GM18873 (cell line): Measurements from ENCODE around the gene TNIK.
"Not testable (repeated sequence)": the region's sequence is repeated elsewhere in the genome, so short reads cannot be mapped to it uniquely, and the experiment has no call there.

ENCODE experiments used
- ATAC-seq: cut with Tn5 transposase; IDR thresholded peaks from one replicate; pipeline ENCODE4 v1.9.1; 2021; ENCODE audit warnings: mild to moderate bottlenecking, moderate library complexity, moderate number of reproducible peaks; ENCODE audit not compliant: unreplicated experiment, low FRiP score

Gene TNIK

DNA sequence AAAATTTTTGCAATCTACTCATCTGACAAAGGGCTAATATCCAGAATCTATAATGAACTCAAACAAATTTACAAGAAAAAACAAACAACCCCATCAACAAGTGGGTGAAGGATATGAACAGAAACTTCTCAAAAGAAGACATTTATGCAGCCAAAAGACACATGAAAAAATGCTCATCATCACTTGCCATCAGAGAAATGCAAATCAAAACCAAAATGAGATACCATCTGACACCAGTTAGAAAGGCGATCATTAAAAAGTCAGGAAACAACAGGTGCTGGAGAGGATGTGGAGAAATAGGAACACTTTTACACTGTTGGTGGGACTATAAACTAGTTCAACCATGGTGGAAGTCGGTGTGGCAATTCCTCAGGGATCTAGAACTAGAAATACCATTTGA is 36.1 kb downstream of the TNIK start:
- not testable (repeated sequence) for ATAC-seq

DNA sequence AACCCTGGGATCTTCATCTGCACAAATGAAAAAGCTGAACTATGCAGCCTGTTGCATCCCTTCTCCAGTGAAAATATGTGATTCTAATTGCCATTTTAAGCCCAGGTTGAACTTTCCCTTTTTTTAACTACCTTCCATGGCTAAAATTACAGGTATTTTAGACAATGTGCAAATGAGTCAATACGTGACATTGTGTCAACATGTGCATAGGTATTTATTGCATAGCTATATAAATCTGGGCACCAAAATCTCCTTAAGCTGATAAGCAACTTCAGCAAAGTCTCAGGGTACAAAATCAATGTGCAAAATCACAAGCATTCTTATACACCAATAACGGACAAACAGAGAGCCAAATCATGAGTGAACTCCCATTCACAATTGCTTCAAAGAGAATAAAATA is 37.4 kb downstream of the TNIK start:
- not testable (repeated sequence) for ATAC-seq

DNA sequence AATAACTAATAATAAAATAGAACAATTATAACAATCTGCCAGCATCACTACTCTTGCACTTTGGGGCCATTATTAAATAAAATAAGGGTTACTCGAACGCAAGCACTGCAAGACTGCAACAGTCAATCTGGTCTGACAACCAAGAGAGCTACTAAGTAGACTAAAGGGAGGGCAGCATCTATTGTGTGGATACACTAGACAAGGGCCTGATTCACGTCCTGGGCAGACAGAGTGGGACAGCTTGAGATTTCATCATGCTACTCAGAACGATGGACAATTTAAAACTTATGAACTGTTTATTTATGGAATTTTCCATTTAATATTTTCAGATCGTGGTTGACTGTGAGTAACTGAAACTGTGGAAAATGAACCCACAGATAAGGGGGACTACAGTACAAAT is 39.5 kb downstream of the TNIK start:
- no peak for ATAC-seq

DNA sequence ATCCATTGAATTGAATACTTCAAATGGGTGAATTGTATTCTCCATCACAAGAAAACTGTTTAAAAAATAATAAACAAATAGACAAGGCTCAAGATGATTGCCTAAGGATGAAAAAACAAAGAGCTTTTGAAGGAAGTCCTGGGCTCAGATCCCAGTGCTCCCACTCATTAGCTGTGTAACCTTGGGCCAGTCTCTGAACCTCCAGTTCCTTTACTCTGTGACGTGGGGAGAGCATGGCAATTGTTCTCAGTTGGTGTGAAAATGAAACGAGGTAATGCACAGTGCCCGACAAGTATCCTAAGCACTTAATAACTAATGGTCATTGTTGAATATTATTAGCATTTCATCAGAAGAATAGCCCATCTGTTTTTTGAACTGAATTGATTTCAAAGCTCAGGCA is 40.7 kb downstream of the TNIK start:
- ATAC-seq = no peak

DNA sequence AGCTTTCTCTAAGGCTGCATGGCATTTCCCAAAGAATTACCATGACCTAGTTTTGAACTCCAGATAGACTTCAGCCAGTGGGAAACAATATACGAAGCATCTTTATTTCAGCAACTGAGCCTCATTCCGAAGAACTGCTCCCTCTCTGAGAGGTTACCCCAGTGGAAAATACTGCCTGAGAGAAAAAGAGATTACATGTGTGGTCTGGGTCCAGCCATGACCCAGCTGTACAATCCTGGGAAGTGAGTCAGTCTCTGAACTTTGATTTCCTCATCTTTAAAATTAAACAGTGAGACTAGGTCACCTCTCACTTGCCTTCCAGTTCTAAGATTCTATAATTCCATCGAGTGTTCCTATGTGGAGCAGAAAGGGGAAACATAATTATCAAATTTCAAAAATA is 42.4 kb downstream of the TNIK start:
- ATAC-seq = no peak

DNA sequence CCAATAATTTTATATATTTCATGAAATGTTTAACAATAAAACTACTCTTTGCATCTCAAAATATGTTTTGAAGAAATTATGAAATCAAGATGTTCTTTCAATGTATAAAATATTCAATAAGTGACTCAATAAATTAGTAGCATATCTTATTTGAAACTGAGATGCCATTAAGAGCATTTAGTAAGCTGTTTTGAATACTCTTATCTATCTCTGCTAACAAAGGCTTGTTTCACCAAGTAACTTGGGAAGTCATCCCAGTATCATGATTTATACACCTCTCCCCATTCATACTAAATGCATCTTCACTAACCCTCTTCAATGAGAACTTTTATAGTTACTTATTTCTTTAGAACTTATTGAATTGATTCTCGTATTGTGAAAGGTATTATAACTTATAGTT is 43.1 kb downstream of the TNIK start:
- no peak for ATAC-seq

DNA sequence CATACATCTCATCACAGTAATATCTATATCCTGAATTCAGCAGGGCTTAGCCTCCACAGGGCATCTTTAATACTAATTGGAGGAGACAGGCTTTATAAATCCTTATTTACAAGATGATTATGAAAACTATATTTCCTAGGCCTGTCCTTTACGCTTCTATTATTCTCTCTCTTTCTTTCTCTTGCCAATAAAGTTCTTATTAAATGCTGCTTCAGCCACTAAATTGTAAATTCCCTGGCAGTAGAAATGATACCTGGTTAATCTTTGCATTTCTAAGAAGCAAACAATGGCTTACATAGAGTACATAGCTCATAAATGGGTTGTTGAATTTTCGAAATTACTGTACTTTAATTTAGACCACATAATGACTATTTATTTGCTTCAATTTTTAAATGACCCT is 43.5 kb downstream of the TNIK start:
- ATAC-seq = no peak

DNA sequence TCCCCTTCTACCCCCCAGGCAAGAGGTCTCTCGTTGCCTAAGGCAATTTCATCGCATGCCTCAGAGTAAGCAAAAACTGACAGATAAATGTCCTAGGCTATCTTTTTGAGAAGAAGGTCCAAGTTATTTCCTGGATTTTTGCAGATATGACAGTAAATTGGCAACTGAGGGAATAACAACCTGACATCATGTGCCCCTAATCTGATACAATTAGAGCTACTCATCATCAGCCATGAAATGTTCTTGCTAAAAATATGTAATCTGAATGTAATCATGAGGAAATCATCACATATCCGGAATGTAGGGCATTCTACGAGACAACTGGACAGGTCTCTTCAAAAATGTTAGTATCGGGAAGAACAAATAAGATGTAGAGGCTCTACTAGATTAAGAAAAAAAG is 44.1 kb downstream of the TNIK start:
- no peak for ATAC-seq

DNA sequence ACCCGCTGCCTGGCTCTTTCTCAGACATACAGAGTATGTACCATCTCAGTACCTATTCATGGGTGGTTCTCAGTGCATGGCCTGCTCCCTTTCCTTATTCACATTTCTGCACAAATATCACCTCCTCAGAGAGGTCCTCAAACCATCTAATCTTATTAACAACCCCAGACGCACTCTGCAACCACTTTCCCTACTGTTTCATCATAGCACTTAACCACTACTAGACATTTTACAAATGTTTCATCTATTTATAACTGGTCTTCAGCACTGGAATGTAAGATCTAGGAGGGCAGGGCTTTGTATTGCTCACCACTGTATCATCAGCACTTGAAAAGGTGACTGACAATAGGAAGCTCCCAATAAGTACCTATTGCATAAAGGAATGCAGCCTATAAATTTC is 45.1 kb downstream of the TNIK start:
- no peak for ATAC-seq

DNA sequence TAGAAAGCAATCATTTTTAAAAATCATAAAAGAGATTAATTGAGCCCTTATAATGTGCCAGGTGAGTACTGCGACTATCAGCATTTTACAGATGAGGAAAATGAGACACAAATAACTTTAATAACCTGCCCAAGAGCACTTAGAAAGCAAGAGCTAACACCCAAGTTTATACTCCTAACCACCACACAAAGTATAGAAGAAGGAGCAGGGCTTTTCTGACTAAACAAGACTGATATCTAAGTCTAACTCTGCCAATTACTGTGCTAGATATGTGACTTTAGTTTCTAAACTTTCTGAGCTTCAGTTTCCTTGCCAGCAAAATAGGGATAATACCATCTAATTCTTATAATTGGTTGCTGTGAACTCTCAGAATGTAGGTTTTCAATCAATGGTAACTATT is 47.7 kb downstream of the TNIK start:
- no peak for ATAC-seq

DNA sequence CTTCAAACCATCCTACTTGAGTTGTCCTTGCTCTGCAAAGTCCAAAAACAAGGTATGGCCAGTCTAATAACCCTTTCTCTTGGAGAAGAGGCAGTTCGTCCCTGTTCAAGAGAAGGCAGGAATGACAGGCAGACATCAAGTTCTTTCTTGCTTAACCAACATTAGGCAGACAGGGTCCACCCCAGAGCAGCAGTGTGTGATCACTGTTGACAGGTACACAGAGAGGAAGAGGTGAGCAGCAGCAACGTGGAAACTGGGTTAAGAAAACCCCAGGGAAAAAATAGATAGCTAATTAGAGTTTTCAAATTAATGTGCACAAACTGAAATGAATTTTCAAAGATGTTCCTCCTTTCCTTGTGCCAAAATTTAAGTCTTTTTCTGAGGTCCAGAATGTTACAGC is 48.2 kb downstream of the TNIK start:
- no peak for ATAC-seq

DNA sequence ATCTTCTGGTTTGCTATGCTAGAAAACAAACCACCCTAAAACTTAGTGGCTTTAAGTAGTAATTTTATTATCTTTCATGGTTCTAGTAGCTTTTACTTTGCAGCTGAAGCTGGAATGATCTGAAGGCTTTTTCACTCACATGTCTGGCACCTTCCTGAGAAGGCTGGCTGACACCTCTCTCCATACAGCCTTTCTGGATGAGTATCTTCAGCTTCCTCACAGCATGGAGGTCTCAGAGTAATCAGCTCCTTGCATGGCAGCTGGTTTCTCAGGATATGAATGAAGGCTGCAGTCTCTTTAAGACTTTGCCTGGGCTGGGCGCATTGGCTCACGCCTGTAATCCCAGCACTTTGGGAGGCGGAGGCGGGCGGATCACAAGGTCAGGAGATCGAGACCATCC is 50.0 kb downstream of the TNIK start:
- no peak for ATAC-seq

DNA sequence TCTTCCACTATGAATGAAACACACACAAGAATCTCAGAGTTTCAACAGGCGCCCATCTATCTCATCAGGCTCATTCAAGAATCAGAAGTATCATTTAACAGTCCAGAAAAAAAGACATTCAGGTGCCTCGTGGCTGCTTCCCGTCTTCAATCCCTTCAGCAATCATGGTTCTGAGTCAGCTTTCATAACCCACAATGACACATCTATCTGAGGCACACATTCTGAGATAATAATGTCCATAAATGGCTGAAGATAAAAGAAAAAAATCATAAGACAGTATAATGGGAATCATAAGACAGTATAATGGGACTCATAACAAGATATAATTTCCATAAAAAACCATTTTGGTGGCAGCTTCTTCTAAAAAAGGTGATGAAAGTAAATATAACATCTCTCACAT is 52.4 kb downstream of the TNIK start:
- no peak for ATAC-seq

DNA sequence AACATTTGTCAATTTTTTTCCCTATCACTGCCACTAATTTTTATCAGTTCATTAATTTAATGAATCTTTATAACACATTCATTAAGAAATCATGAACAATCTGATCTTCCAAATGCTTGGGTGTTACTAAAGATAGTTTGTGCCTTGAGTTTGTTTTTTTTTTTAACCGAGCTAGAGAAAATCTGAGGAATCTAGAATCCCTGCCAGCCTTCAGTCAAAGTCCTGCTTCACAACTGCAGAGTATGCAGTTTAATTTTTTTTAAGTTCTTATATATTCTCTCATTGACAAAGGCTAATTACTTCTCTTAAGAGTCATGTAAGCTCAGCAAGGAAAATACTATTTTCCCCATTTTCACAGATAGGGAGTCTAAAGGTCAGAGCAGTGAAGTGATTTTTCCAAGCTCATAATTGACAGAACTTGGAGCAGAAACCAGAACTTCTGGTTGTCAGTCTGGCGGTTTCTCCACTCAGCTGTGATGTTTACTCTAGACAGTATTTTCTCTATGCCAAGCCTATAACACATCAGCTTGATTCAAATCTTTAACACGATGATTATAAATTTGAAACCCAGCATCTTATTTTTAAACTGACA is 55.7 kb downstream of the TNIK start:
- no peak for ATAC-seq

DNA sequence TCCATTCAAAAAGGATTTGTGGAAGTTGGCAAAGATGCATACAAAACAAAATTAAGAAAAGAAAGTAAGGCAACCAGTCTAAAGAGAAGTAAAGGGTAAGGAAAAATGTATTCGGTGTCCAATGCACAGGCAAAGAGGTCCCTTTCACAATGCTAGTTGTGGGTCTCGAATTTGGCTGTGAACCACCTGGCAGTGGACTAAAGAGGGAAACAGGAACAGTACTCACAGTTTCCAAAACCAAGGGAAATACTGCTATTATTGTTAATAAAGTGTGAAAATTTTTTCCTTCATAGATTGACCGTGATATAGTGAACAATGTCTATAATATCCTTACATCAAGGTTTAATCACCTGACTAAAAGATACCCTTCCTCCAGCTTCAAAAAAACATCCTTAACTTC is 57.9 kb downstream of the TNIK start:
- no peak for ATAC-seq

DNA sequence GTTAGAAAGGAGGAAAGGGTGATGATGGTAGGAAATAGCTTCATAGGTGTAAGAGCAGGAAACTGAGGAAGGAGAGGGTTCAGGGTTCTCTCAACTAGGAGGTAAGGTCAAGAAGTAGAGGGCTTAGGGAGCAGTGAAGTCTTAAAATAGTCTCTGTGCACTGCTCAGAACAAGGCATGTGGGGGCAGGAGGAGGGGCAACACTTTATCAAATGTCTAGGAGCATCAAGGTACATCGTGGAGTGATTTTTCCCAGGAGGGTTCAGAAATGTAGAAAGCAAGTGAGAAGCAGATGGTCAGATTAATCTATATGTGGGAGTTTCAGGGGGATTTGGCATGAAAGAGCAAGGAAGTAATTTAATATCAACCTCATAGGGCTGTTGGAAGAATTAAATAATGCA is 58.8 kb downstream of the TNIK start:
- no peak for ATAC-seq

DNA sequence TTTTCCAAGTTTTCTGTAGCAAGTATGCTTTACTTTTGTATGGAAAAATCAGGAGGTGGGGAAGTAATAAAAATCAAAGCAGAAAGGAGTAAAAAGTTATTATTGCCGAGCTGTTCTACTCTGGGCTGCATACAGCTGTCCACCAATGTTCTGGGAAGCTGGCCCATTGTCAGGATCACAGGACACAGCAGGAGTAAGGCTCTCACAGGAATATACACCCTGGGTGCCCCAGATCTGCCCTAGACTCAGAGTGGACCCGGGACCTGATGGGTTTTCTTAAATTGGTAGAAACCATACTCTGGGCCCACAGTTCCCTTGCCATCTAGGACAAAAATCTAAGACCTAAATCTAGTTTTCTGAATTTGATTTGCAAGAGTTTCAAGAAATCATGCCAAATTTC is 60.4 kb downstream of the TNIK start:
- no peak for ATAC-seq

DNA sequence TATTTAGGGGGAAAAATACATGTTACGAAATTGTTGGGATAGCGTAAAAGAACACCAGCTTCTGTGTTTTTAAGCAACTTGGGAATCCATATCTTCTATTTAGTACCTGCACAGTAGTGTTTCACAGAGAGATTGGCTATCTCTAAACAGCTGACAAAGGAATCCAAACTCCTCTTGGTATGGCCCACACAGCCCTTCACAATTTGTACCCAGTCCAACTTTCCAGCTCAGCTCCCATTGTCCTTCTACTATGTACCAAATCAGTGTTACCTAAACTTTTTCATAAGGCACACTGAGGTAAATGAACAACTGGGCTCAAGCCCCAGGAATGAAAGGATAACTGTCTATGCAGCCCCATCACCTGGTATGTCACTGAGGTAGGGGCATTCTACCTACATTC is 61.9 kb downstream of the TNIK start:
- ATAC-seq = no peak

DNA sequence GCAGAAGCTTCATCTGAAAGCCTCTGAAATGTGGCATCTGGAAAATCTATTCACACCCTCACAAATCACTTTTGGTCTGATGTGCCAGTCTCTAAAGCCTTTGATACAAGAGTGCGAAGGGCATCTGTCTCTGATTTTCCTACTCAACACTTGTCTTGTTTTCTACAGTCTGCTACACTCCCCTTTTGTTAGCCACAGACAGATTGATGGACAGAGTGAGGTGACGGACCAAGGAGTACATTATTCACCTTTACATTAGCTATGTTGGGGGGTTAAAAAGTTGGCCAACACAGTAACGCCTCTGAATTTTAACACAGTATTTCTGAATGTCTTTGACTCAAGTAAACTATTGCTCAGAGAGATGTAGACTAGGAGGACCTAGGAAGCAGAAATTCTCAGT is 63.1 kb downstream of the TNIK start:
- ATAC-seq = no peak

DNA sequence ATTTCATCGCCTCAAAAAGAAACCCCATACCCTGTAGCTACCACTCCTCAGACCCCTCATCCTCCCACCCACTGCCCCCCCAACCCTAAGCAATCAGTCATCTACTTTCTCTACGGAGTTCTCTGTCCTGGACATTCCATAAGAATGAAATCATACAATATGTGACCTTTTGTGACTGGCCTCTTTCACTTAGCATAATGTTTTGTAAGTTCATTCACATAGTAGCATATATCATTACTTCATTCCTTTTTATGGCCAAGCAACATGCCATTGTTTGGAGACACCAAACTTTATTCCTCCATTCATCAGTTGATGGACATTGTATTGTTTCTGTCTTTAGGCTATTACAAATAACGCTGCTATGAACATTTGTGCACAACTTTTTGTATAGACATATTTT is 64.2 kb downstream of the TNIK start:
- ATAC-seq = no peak

DNA sequence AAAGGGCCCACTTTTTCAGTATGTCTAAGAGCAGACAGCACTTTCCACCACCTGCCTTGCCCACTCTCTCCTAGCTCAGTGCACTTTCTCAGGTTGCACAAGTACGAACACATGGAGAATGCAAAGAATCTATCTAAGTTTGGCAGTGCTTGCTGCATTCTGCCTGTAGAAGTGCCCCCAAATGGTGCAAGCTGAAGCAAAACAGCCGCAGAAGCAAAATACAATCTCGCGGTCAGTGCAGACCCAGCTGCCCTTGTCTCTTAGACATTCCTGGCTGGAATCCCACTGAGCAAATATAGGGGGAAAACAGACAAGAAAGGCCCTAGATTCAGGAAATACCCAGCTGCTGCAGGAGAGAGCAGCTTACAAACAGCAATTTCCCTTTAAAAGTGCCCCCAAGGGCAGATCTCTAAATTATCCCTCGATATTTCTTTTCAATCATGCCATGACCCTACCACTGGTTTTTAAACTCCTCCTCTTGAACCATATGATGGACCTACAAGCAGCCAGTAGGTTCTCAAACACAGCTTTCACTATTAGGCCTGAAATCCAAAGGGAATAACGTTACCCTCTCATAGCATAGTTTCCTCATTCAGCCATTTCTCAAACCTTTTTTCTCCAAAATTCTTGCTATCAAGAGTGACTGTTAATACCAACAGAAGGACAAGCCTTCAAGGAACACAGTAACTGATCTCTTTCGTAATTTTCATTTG is 67.0 kb downstream of the TNIK start:
- no peak for ATAC-seq

DNA sequence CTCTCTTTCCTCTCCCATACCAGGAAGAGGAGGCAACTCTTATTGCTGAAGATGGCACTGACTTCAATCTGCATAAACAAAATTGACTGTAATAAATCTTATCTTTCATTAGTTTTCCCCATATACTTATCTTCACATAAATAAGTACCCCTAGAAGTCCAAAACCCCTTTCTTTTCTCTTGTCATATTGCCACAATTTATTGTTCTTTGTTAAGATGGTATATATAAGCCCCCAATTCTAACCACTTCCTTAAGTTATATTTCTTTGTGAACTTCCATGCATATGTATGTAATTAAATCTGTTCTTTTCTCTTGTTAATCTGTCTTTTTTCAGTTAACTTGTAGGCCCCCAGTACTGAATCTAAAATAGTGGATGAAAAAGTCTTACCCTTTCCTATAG is 68.8 kb downstream of the TNIK start:
- ATAC-seq = no peak
